ENCODE measurements around the gene AP2S1. TPM values are rescaled to one million over a fixed set of nuclear protein-coding genes. Genes with fewer than 3 reads are reported as not detected.

The AP2S1 gene
- total RNA-seq = 295 and 351 TPM in 2 replicates

GRCh38 chr19:46850228-46851203, at the start of gene AP2S1:
TSS of gene AP2S1 (minus strand) at chr19:46850846. CDS start at chr19:46850766, 80 bp downstream.

GRCh38 chr19:46860846-46861690, 10.4 kb upstream of the AP2S1 start, which contains the start of gene ARHGAP35:
TSS of gene ARHGAP35 (plus strand) at chr19:46860997. CDS start at chr19:46918676, 57,679 bp downstream.

GRCh38 chr19:46788262-46788967, 62.2 kb downstream of the AP2S1 start, which contains the start of gene SLC1A5:
TSS of gene SLC1A5 (minus strand) at chr19:46788594. CDS start at chr19:46787965, 629 bp downstream.

Other genes starting within 250 kb of the AP2S1 start
- 207 and 293 TPM in 2 replicates for gene CALM3, start 249.5 kb downstream of the AP2S1 start, total RNA-seq
- gene PTGIR, start 225.8 kb downstream of the AP2S1 start, total RNA-seq = 25.4 and 33.9 TPM in 2 replicates
- not detected in 2 replicates for gene GNG8, start 214.6 kb downstream of the AP2S1 start, total RNA-seq
- gene DACT3, start 189.7 kb downstream of the AP2S1 start, total RNA-seq = 6.0 and 7.8 TPM in 2 replicates
- 12.2 and 17.5 TPM in 2 replicates for gene PRKD2, start 133.7 kb downstream of the AP2S1 start, total RNA-seq
- gene FKRP, start 104.8 kb downstream of the AP2S1 start, total RNA-seq = 20.8 and 22.2 TPM in 2 replicates
- gene STRN4, start 104.4 kb downstream of the AP2S1 start, total RNA-seq = 68.2 and 76.5 TPM in 2 replicates
- gene SLC1A5, start 62.3 kb downstream of the AP2S1 start, total RNA-seq = 287 and 295 TPM in 2 replicates
- 40.4 and 48.8 TPM in 2 replicates for gene ARHGAP35, start 10.2 kb upstream of the AP2S1 start, total RNA-seq
- 12.8 and 16.2 TPM in 2 replicates for gene NPAS1, start 169.0 kb upstream of the AP2S1 start, total RNA-seq
- gene TMEM160, start 197.8 kb upstream of the AP2S1 start, total RNA-seq = 19.4 and 44.2 TPM in 2 replicates